Measurements from ENCODE around the gene CREB3L2.

DNA sequence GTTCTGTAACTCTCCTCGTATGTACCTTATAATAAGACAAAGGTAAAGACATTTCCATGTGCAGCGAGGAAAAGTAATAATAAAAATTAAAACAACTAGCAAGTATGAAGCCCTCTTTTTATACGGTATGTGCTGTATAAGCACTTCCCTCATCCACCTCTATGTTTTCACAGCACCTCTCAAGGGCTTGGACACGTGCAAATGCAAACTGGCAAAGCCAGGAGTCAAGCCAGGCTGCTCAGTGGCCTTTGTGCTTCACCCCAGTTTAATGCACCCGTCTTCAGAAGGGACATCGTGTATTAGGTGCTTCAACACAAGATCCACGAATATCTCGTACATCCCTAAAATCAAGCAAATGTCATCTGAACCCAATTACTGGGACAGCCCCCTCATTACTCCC lies 153.8 kb downstream of the CREB3L2 start:
- TF ChIP-seq ZNF432 (CRISPR knock-in tag; IDR thresholded peaks at IDR 0.05; ENCODE audit: borderline replicate concordance) = no peak
- no peak for TF ChIP-seq NR2C2 (CRISPR knock-in tag; IDR thresholded peaks at IDR 0.05; ENCODE audit: borderline replicate concordance)
- TF ChIP-seq TAF15 (IDR thresholded peaks at IDR 0.05; ENCODE audit: low read depth, low read length, poor library complexity, severe bottlenecking) = no peak
- TF ChIP-seq ZNF761 (CRISPR knock-in tag; conservative IDR thresholded peaks at IDR 0.05) = no peak
- no peak for TF ChIP-seq MAFG (CRISPR knock-in tag; IDR thresholded peaks at IDR 0.05)
- TF ChIP-seq, protein P1, sequence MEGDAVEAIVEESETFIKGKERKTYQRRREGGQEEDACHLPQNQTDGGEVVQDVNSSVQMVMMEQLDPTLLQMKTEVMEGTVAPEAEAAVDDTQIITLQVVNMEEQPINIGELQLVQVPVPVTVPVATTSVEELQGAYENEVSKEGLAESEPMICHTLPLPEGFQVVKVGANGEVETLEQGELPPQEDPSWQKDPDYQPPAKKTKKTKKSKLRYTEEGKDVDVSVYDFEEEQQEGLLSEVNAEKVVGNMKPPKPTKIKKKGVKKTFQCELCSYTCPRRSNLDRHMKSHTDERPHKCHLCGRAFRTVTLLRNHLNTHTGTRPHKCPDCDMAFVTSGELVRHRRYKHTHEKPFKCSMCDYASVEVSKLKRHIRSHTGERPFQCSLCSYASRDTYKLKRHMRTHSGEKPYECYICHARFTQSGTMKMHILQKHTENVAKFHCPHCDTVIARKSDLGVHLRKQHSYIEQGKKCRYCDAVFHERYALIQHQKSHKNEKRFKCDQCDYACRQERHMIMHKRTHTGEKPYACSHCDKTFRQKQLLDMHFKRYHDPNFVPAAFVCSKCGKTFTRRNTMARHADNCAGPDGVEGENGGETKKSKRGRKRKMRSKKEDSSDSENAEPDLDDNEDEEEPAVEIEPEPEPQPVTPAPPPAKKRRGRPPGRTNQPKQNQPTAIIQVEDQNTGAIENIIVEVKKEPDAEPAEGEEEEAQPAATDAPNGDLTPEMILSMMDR (CRISPR knock-in tag; IDR thresholded peaks at IDR 0.05) = no peak
- TF ChIP-seq ZBTB7A (CRISPR knock-in tag; IDR thresholded peaks at IDR 0.05) = no peak
- no peak for TF ChIP-seq FOXJ3 (CRISPR knock-in tag; IDR thresholded peaks at IDR 0.05; ENCODE audit: borderline replicate concordance)
- no peak for TF ChIP-seq HNRNPL (IDR thresholded peaks at IDR 0.05; ENCODE audit: low read depth, low read length)
- no peak for TF ChIP-seq STAG1 (CRISPR knock-in tag; IDR thresholded peaks at IDR 0.05)
